SU-DHL-6 (cell line): Measurements from ENCODE around the gene BLM.

Experiments
- EZH2phosphoT487 ChIP-seq: fragments of 200-600 bp; sonication (generic), shearing (Covaris generic); conservative IDR thresholded peaks from 2 replicates; pipeline ENCODE4 v1.6.1; 2018; ENCODE audit warnings: mild to moderate bottlenecking, antibody characterized with exemption, low read length, moderate library complexity, mixed read lengths
- TF ChIP-seq, protein P1 (sequence below): fragments of 200-600 bp; sonication (generic); IDR thresholded peaks from one replicate; pipeline ENCODE4 v1.5.1; 2017; ENCODE audit warnings: antibody characterized with exemption, mild to moderate bottlenecking, low read length, moderate library complexity; ENCODE audit not compliant: insufficient read depth, poor library complexity, severe bottlenecking

DNA sequence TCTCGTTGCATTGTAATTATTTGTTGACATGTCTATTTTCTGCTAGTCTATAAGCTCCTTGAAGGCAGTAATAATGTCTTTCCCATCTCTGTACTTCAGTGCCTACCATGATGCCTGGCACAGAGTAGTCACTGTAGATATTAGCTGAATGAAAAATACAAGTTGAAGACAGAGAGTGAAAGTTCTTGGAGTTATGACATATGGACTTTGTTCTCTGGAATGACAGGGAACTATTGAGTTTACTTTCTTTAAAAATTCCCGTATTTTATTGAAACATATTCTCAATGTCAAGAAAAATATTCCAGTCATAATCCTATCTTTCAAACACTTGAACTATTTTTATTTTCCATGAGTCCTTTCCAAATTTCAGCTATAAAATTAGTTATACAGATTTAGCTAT lies 3.0 kb downstream of the BLM start:
- TF ChIP-seq, protein P1, sequence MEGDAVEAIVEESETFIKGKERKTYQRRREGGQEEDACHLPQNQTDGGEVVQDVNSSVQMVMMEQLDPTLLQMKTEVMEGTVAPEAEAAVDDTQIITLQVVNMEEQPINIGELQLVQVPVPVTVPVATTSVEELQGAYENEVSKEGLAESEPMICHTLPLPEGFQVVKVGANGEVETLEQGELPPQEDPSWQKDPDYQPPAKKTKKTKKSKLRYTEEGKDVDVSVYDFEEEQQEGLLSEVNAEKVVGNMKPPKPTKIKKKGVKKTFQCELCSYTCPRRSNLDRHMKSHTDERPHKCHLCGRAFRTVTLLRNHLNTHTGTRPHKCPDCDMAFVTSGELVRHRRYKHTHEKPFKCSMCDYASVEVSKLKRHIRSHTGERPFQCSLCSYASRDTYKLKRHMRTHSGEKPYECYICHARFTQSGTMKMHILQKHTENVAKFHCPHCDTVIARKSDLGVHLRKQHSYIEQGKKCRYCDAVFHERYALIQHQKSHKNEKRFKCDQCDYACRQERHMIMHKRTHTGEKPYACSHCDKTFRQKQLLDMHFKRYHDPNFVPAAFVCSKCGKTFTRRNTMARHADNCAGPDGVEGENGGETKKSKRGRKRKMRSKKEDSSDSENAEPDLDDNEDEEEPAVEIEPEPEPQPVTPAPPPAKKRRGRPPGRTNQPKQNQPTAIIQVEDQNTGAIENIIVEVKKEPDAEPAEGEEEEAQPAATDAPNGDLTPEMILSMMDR, result no peak
- no peak for TF ChIP-seq EZH2phosphoT487
